ENCODE data around the gene BAZ2A.

The BAZ2A gene

DNA sequence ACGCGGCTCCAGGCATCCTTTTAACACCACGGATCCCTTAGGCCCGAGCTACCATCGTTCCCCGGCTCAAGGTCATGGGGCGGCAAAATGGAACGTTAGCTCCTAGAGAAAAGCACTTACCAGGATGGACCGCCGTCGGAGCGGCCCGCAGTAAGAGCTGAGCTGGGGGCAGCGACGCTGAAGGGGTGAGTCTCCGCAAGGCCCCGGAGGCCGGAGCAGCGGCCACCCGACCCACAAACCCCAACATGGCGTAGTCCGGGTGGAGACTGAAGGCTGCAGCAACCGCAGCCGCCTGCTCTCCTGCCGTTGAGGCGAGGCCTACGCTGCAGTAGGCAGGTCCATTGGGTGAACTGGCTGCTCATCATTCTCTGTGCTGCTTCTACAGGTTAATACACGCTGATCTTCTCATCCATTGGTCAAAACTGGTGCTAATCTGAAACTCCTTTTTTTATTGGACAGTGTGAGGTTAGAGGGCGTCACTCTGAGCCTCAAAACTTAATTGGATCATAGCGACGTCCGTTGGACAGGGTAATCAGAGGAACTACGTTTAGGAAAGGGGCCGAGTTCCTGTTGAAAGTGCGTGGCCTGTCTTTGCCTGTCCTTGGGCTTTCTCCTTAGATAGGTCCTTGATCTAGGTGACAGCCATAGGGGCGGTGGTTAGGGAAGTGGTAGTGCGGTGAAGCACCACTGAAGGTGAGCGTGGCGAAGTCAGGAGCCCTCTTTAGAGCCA lies 15.8 kb upstream of the BAZ2A start, which contains the start of gene ATP5F1B:
Gene ATP5F1B, minus strand, starts transcription at position 268 of the 730 bp plus-strand sequence. Its CDS starts 21 bp downstream, at position 247.
- TF ChIP-seq JUND (IDR thresholded peaks at IDR 0.05; ENCODE audit: low read depth): no peak
- peak; percentile 99 to 100 for DNase-seq (ENCODE audit: low read depth in 1 of 2, low spot score in 1 of 2)
- in situ Hi-C loops (cut with HindIII; ENCODE audit: low pct_unique_long_range_greater_than_20kb, low sequenced_read_pairs): no loop called here

DNA sequence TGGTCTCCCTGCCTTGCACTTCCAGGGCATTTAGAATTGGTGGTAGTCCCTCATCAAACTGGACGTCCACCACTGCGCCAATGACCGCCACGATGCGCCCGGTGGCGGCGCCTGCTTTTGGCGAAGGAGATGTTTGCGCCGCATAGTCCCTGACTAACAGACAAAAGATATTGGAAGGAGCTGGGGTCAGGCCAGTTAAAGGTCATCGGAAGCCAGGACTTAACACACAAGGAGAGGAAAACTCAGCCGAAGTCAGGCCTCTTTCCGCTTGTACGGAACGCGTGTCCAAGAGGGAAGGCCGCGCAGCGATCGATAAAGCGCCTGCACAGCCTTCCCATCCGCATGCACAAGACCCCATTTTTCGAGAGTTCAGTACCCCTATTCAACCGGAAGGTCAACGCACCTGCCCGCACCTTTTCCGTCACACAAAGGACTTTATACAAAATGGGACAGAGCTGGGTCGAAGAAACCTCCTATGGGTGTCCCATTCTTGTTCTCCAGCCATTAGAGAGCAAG lies 15.1 kb upstream of the BAZ2A start:
- no peak for TF ChIP-seq JUND (IDR thresholded peaks at IDR 0.05; ENCODE audit: low read depth)
- in situ Hi-C loops (cut with HindIII; ENCODE audit: low pct_unique_long_range_greater_than_20kb, low sequenced_read_pairs): no loop called here
- DNase-seq (ENCODE audit: low read depth in 1 of 2, low spot score in 1 of 2): no peak

DNA sequence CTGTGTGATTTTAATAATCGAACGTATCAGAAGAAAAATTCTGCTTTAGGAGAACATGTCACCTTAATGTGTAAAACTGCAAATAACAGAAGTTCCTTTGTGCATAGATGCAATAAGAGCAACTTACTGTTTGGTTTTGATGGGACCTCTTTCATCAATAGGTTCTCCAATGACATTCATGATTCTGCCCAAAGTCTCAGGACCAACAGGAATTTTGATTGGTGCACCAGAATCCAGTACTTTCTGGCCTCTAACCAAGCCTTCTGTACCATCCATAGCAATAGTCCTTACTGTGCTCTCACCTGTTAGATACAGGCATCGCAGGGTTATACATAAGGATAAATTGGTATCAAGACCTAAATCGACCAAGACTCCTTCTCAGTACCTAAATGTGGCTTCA lies 14.5 kb upstream of the BAZ2A start:
- TF ChIP-seq JUND (IDR thresholded peaks at IDR 0.05; ENCODE audit: low read depth): no peak
- peak in 1 of 2 experiments; percentile 29 for DNase-seq (ENCODE audit: low read depth in 1 of 2, low spot score in 1 of 2)
- in situ Hi-C loops (cut with HindIII; ENCODE audit: low pct_unique_long_range_greater_than_20kb, low sequenced_read_pairs): no loop called here

GRCh38 chr12:56641219-56641618 lies 11.1 kb upstream of the BAZ2A start:
- no peak for DNase-seq (ENCODE audit: low read depth in 1 of 2, low spot score in 1 of 2)
- no peak for TF ChIP-seq JUND (IDR thresholded peaks at IDR 0.05; ENCODE audit: low read depth)
- in situ Hi-C loops (cut with HindIII; ENCODE audit: low pct_unique_long_range_greater_than_20kb, low sequenced_read_pairs): no loop called here

- in situ Hi-C loops (cut with HindIII; ENCODE audit: low pct_unique_long_range_greater_than_20kb, low sequenced_read_pairs): no loop called here
- no peak for TF ChIP-seq JUND (IDR thresholded peaks at IDR 0.05; ENCODE audit: low read depth)
- DNase-seq (ENCODE audit: low read depth in 1 of 2, low spot score in 1 of 2): no peak
Measured at GRCh38 chr12:56637621-56638020, 7.5 kb upstream of the BAZ2A start.

DNA sequence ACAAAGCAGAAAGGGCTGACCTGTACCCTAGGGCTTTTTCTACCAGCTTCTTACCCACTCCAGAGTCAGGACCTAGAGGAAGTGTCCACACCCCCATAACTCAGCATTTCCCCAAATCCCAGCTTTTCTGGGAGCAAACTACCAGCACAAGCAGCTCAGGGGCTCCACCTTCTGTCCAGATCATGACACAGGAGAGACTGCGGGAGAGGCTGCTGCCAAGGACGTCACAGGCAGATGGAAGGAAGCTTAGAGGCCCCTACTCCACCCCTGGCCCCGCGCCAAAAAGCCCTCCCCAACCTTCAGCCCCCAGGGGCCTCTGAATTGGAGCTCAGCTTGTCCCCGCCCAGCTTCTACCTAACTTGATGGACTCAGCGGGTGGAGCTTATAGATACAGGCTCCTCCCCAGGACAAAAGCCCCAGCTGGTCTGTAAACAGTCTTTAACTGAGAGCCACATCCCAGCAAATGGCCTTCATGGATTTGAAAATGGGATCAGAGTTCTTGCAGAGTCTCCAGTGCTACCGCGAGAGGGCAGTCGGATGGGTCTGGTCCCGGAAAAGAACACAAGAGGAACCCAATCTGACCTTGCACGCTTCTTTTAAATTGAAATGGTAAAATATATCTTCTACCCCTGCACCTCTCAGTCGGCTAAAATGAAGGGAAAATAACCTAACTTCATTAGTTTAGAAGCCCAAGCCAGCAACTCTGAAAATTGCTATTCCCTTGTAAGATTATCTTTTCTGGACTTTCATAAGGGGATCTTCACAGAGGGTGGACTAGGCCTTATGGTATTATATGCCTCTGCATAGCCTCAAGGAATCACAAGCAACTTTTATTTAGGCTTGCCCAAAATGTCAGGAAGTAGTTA lies 6.8 kb upstream of the BAZ2A start:
- in situ Hi-C loops (cut with HindIII; ENCODE audit: low pct_unique_long_range_greater_than_20kb, low sequenced_read_pairs): no loop called here
- TF ChIP-seq JUND (IDR thresholded peaks at IDR 0.05; ENCODE audit: low read depth): peak; percentile 62; the same call in 1 of the 2 replicates
- peak; percentile 91 to 100 for DNase-seq (ENCODE audit: low read depth in 1 of 2, low spot score in 1 of 2)

GRCh38 chr12:56635806-56636674 lies 5.9 kb upstream of the BAZ2A start:
- in situ Hi-C loops (cut with HindIII; ENCODE audit: low pct_unique_long_range_greater_than_20kb, low sequenced_read_pairs): no loop called here
- no peak for TF ChIP-seq JUND (IDR thresholded peaks at IDR 0.05; ENCODE audit: low read depth)
- peak; percentile 85 to 96 for DNase-seq (ENCODE audit: low read depth in 1 of 2, low spot score in 1 of 2)

DNA sequence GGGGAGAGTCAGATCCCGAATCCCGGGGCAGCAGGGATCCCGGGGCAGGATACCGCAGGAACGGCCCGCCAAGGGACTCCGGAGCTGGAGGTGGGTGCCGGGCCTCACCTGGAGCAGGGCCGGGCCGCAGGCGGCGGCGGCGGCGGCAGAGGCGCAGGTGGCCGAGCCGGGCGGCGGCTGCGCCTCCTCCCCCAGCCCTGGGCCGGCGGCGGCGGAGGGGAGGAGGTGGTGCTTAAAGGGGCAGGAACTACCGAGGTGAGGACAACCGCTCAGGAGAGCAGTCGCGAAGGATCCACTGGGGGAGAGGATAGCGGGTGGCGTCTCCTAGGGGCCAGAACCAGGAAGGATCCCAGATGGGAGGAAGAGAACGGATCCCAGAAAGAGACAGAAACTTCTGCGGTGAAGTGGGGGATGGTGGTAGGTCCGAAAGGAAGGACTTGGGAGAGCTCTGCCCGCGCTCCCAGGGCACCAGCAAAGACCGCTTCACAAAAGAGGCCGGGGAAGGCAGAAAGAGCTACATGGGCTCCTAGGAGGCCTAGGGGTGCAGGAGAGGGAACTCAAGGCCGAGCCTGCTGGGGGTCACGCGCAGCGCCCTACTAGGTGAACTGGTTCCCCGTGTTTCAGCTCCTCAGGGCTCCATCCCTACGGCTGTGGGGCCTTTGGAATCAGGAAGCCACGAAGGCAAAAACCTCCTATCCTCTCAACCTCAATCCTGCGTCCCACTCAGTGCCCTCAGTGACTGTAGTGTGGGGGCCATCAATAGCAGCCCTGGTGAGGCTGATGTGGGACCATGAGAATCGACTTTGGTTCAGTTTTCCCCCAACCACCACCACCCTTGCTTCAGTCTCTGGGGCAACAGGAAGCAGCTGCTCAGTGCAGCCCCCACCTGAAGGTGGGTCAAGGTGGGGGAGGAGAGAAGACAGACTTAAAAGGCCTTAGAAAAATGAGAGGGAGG lies 5.0 kb upstream of the BAZ2A start:
- in situ Hi-C loops (cut with HindIII; ENCODE audit: low pct_unique_long_range_greater_than_20kb, low sequenced_read_pairs): no loop called here
- no peak for TF ChIP-seq JUND (IDR thresholded peaks at IDR 0.05; ENCODE audit: low read depth)
- DNase-seq (ENCODE audit: low read depth in 1 of 2, low spot score in 1 of 2): peak; percentile 80 to 97

GRCh38 chr12:56634242-56634836 lies 4.2 kb upstream of the BAZ2A start:
- in situ Hi-C loops (cut with HindIII; ENCODE audit: low pct_unique_long_range_greater_than_20kb, low sequenced_read_pairs): no loop called here
- TF ChIP-seq JUND (IDR thresholded peaks at IDR 0.05; ENCODE audit: low read depth): no peak
- peak; percentile 93 to 95 for DNase-seq (ENCODE audit: low read depth in 1 of 2, low spot score in 1 of 2)

DNA sequence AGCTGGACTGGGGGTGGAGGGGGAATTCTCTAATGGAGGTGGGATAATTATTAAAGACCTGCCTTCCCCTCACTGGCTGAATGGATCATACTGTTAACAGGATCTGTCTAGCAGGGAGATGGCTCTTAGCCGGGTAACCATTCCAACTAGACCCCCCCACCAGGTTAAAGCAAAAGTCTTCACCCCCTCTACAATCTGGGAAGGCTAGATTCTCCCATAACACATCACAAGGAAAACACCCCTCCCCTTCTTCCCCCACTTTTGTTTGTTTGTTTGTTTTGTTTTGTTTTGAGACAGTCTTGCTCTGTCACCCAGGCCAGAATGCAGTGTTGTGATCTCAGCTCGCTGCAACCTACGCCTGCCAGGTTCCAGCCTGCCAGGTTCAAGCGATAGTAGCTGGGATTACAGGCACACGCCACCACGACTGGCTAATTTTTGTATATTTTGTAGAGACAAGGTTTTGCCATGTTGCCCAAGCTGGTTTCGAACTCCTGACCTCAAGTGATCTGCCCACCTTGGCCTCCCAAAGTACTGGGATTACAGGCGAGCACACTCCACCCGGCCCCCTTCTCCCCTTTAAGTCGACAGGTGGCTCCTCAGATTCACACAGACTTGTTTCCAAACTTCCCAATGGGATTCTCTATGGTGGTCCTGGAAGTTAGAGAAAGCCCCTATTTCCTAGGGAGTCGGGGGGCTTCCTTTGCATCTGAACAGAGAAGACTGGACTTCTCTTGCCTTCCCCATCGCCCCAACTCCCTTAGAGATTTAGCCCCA lies 3.5 kb upstream of the BAZ2A start:
- in situ Hi-C loops (cut with HindIII; ENCODE audit: low pct_unique_long_range_greater_than_20kb, low sequenced_read_pairs): no loop called here
- peak in 1 of 2 experiments; percentile 36 for DNase-seq (ENCODE audit: low read depth in 1 of 2, low spot score in 1 of 2)
- TF ChIP-seq JUND (IDR thresholded peaks at IDR 0.05; ENCODE audit: low read depth): no peak

Measured in T47D (cell line).